ENCODE results near the gene GLP1R.

- TF ChIP-seq CTCF (IDR thresholded peaks at IDR 0.05; ENCODE audit: low read depth, low read length, poor library complexity, severe bottlenecking) (no peak), EZH2phosphoT487 (IDR thresholded peaks at IDR 0.05; ENCODE audit: borderline replicate concordance, low read length) (no peak)
Observed at GRCh38 chr6:39041072-39041471, 7.5 kb upstream of the GLP1R start.
